GM15510 (cell line): ENCODE measurements around the gene FRAS1.

Experiments
- POLR2A ChIP-seq: IDR thresholded peaks from 3 replicates; pipeline ENCODE4 v1.6.1; 2011; ENCODE audit warnings: borderline replicate concordance; ENCODE audit not compliant: insufficient read length; ENCODE audit errors: extremely low read depth

Gene FRAS1

GRCh38 chr4:78562687-78563086, 505.6 kb downstream of the FRAS1 start:
- no peak for TF ChIP-seq POLR2A

DNA sequence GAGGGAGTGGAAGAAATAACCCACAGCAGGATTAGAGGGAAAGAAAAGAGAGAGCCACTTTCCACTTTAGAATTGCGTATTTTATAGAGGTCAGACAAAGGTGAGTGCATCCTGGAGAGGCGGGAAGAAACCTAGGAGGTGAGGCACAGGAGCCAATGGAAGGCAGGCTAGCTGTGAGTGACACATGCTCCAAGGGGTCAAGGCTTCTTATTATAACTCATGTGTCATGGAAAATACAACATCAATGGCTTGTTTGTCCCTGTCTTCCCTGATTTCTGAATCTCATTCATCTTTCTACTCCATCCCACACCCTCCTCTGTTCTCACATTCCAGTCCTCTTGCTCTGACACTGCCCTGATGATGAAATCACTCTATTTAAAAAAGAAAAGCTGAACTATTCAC, 508.8 kb downstream of the FRAS1 start:
- TF ChIP-seq POLR2A, result no peak

- no peak for TF ChIP-seq POLR2A
These were observed 509.8 kb downstream of the FRAS1 start for GRCh38 chr4:78566834-78567499.

DNA sequence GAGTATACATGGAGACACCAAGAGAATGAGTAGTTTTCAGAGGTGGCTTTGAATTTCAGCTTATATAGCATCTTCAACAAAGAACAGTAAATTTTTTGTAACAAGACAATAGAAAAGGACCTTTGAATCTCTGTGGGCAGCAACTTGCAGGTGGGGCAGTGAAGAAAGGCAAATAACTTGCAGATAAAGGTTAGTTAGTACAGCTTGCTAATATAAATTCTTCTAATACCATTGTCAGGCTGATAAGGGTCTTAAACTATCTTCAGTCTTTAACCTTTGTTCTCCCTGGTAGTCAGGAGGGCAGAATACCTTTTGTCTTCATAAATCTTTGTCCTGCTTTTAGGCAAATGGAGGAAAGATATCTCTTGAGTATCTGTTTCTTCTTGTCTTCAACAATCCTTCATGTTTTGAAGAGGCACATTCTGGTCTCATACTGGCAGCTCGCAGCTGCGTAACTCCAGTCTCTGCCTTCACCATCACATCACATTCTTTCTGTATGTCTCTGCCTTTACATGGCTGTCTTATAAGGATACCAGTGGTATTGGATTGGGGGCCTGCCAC, 510.5 kb downstream of the FRAS1 start:
- TF ChIP-seq POLR2A, result no peak

DNA sequence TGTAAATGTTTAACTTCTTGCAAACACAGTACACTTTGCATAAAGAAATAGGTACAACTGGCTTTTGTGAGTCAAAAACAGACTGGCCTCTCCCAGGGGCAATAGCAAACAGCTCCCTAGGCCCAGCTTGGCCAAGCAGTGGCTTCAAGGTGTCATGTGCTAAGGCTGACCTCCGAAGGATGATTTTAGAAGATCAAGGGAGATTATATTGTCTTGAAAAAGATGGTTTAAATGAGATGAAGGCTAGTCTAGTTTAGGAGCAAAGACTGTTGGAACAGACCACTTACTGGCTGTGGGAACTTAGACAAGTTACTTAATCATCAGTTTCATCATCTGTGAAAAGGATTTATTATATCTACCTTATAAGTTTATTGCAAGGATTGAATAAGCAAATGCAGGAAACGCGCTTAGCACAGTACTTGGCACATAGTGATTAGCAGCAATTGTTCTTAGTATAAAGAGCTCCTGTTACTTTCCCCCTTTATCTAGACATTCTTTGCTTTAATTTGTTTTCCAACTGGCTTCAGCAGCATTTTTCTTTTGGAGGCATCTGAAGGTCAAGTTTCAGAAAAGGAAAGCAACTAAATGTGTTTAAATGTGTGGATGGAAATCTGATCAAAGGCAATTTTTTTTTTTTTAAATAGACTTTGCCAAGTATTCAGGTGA, 511.6 kb downstream of the FRAS1 start:
- TF ChIP-seq POLR2A, result no peak

GRCh38 chr4:78569306-78569821, 512.2 kb downstream of the FRAS1 start:
- no peak for TF ChIP-seq POLR2A

DNA sequence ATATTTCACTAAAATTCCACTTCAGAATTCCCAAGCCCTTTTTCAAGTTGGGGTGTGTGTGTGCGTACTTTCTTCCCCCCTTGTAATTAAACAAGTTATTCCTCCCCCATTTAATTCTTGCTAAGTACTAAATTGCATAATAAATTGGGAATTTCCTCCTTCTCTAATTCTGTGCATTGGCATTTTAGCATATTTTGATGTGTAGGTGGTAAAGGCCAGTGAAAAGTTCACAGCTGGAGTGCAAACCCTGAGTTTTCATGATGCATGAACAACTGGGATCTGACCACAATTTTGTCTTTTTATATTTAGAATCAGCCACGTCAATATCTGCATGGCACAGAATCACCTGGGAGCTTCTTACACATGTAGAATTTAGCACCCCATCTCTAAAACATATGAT, 513.0 kb downstream of the FRAS1 start:
- TF ChIP-seq POLR2A, result no peak

DNA sequence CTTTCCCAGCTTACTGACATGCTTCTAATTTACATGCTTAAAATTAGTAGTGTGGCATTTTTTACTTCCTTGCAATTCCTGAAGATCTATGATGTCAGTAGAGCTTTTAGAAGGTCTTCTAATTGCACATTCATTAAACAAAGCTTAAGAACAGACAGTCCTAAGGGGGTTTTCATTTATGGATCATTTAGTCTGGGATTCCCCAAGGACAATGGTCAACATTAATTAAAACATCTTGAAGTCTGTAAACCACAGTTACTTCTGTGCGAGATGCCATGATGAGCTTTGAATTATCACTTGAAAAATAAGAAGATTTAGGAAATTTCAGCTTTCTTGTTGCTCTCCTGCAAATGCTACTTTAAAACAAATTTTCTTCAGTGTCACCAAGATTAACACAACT, 514.7 kb downstream of the FRAS1 start:
- TF ChIP-seq POLR2A, result no peak

DNA sequence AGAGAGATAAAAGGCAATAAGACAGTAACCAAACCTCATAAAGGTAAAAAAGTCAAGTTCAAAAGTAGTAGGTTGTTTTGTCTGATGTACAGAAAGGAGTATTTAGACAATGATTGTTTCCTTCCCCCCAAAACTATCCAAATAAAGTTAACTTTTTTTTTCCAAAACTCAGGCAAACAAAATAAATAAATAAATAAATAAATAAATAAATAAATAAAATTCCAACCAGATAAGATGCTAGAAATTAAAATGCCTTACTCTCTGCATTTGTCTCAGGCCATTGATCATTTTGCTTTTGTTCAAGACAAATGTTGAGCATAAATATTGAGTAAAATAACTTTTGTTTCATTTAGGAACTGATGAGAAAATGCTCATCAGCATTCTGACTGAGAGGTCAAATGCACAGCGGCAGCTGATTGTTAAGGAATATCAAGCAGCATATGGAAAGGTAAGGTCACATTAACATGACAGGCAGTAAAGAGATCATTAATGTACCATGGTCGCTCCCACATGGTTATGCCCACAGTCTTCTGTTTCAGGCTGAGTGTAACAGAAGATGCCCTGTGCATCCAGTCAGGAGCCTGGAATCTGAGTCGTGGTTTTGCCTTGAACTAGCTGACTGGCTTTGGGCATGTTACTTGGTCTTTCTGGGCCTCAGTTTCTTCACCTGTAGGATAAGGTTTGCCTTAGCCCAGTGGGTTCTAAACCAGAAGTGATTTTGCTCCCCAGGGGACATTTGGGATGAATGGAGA, 521.7 kb downstream of the FRAS1 start:
- no peak for TF ChIP-seq POLR2A

GRCh38 chr4:78581618-78582017, 524.5 kb downstream of the FRAS1 start:
- TF ChIP-seq POLR2A, result no peak

DNA sequence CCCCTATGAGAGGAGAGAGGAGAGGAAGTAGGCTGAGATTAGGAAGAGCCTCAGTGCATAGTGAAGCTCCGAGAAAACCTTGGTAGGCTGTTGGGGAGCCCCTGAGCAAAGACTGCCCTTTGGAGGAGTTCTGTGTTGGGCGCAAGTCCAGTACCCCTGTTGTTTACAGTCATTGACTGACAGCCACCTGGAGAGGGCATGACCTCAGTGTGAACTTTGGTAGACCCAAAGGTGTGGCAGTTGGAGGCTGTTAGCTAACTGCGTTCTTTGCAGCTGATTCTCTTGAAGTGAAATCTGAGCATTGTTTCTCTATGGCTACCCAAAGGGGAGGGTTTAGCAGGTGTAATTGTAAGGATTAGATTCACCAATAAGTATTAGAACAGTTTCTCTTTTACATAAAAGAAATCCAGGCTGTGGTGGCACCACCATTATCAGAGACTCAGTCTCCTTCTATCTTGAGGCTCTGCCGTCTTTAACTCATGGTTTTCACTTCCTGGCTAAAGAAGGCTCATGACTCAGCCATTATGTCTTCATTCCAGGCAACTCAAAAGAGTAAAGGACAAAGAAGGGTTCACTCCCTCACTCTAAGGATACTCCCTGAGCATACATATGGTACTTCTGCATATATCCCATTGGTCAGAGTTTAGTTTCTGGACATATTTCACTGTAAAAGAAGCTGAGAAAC, 527.9 kb downstream of the FRAS1 start:
- TF ChIP-seq POLR2A, result no peak

DNA sequence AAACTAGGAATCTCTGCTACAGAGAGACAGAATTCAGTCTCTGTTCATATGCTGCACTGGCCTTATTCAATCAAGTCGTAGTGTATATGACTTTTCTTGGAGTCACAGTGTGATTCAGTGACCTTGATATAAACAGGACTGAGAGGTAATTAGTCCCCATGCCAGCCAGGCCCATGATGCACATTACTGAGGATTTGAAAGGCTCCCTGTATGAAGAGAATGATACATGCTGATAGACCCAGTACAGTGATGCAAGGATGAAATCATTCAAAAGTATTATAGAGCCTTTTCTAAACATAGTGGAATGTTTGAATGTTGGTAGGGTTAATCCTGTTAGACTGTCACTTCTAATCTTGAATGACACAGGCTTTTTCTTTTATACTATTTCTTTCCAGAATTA, 528.5 kb downstream of the FRAS1 start:
- TF ChIP-seq POLR2A, result no peak

- TF ChIP-seq POLR2A, result no peak
These were observed 531.9 kb downstream of the FRAS1 start for GRCh38 chr4:78588894-78589545.

DNA sequence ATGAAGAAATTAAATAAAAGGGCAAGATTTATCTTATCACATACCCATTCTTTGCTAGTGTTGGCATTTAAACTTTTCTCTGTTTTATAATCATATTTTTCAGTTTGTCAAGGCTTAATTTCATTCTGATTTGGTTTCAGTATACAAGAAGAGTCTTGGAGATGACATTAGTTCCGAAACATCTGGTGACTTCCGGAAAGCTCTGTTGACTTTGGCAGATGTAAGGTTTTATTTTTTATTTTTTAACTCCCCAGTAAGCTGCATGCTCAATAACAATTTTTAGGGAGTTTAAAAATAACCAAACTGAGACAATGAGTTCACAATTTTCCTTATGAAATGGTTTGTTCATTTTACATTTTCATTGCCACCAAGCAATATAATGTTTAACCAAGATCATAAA, 534.3 kb downstream of the FRAS1 start:
- TF ChIP-seq POLR2A, result no peak
